DMS153 (cell line): ENCODE data around the gene SERBP1.

Experiments
- DNase-seq: peaks from one replicate; lab custom pipeline; 2025; lab: John Stamatoyannopoulos, UW

SERBP1 gene

GRCh38 chr1:67359592-67359991, 70.6 kb downstream of the SERBP1 start:
- no peak for DNase-seq
